Breast epithelium (tissue), 3 donors: ENCODE measurements around the gene CCDC86.

ENCODE experiments used
- POLR2A ChIP-seq: fragments of 450-650 bp; IDR thresholded peaks from one replicate; pipeline ENCODE4 v1.6.1; 2016; ENCODE audit warnings: antibody characterized with exemption, mild to moderate bottlenecking, moderate library complexity
- POLR2AphosphoS5 ChIP-seq, 3 donors: sonication (generic); formaldehyde crosslinking; IDR thresholded peaks; one replicate each; pipeline ENCODE4 v1.6.1; 2017; ENCODE audit warnings: antibody characterized with exemption in 3 of 3

- TF ChIP-seq POLR2A (no peak), POLR2AphosphoS5 (IDR thresholded peaks at IDR 0.05) (no peak)
These were observed 32.8 kb downstream of the CCDC86 start for GRCh38 chr11:60874421-60875365.
